BJ (cell line): ENCODE results near the gene VWA5B2. TPM values are rescaled to one million over a fixed set of nuclear protein-coding genes. Genes with fewer than 3 reads are reported as not detected.

Experiments used
- CTCF ChIA-PET: fragments of 350-600 bp; formaldehyde crosslinking; extraction: SDS; loops from one replicate; lab custom pipeline; 2021; ENCODE audit warnings: antibody characterized with exemption, inconsistent platforms; lab: Yijun Ruan, JAX
- POLR2A ChIA-PET: fragments of 300-600 bp; sonication (Branson Sonifier 250); formaldehyde crosslinking; extraction: SDS; loops from one replicate; lab custom pipeline; 2021; ENCODE audit warnings: antibody characterized with exemption; lab: Charles Lee
- DNase-seq: peaks from one replicate; pipeline ENCODE4 v3.0.0-alpha.2; 2011; ENCODE audit warnings: low read depth
- H3K27me3 ChIP-seq: 2 replicates; pipeline ENCODE4 v1.6.0; 2011; ENCODE audit warnings: low read length; ENCODE audit not compliant: control insufficient read depth, insufficient read depth
- H3K36me3 ChIP-seq: 2 replicates; pipeline ENCODE4 v1.5.1; 2011; ENCODE audit warnings: low read length; ENCODE audit not compliant: control insufficient read depth, insufficient read depth
- H3K4me3 ChIP-seq: 2 replicates; pipeline ENCODE4 v1.5.1; 2011; ENCODE audit warnings: low read depth, mild to moderate bottlenecking, control low read depth, low read length
- CTCF ChIP-seq: IDR thresholded peaks from 2 replicates; pipeline ENCODE4 v1.5.1; 2011; ENCODE audit warnings: low read depth, mild to moderate bottlenecking, control low read depth, inconsistent platforms, low read length, moderate library complexity; ENCODE audit not compliant: insufficient read depth
- polyA plus RNA-seq: library from polyadenylated mRNA; depleted of rRNA; stranded (reverse); fragments of >200 nt; gene quantifications from 2 replicates; pipeline ENCODE4 v1.2.3, GENCODE V29; 2011

The VWA5B2 gene
- polyA plus RNA-seq, 1 experiment = not detected

- POLR2A ChIA-PET = no interaction called here
Observed at GRCh38 chr3:184237211-184237610, 7.8 kb downstream of the VWA5B2 start.

GRCh38 chr3:184237807-184238206 lies 8.4 kb downstream of the VWA5B2 start:
- DNase-seq = no peak
- CTCF ChIA-PET = interaction anchor here (0.7 to 6.4 kb wide), 4 partner anchors 9 to 93 kb away, joined by 3 to 54 read pairs (median 4); partner anchors contain the start of genes EEF1AKMT4 and VWA5B2
- Histone ChIP-seq H3K4me3 (no peak overlapping the region), H3K27me3 (peaks cover 1% of the 10 kb centered on the region), H3K36me3 (peaks cover 2% of the 10 kb centered on the region)
- POLR2A ChIA-PET = no interaction called here
- no peak for TF ChIP-seq CTCF

More at GRCh38 chr3:184237211-184237610, 7.8 kb downstream of the VWA5B2 start:
- peaks cover 4% of the 10 kb centered on the region for H3K27me3 ChIP-seq
- no peaks in the 10 kb centered on the region; the same call in none of the 2 replicates for H3K36me3 ChIP-seq
- no peak for TF ChIP-seq CTCF
- DNase-seq = no peak
- H3K4me3 ChIP-seq = no peak overlapping the region
- CTCF ChIA-PET = interaction anchor here (1.5 to 6.4 kb wide), 2 partner anchors 11 to 13 kb away, joined by 4 to 54 read pairs; partner anchors contain the start of genes EEF1AKMT4 and VWA5B2

GRCh38 chr3:184238246-184238818 lies 8.9 kb downstream of the VWA5B2 start:
- ChIA-PET POLR2A (no interaction called here), CTCF (interaction anchor here (0.7 to 6.4 kb wide), 4 partner anchors 9 to 94 kb away, joined by 3 to 54 read pairs (median 4); partner anchors contain the start of genes EEF1AKMT4 and VWA5B2)
- DNase-seq = no peak
- no peak for TF ChIP-seq CTCF
- H3K4me3 ChIP-seq = no peak overlapping the region
- H3K27me3 ChIP-seq = no peaks in the 10 kb centered on the region; the same call in 1 of the 2 replicates
- H3K36me3 ChIP-seq = peaks cover 4% of the 10 kb centered on the region

- POLR2A ChIA-PET = no interaction called here
- CTCF ChIA-PET = interaction anchor here (0.6 to 6.4 kb wide), 4 partner anchors 11 to 95 kb away, joined by 3 to 54 read pairs (median 4); partner anchors contain the start of gene VWA5B2
- TF ChIP-seq CTCF = no peak
- H3K27me3 ChIP-seq = no peaks in the 10 kb centered on the region; the same call in 1 of the 2 replicates
- H3K36me3 ChIP-seq = peaks cover 10% of the 10 kb centered on the region
- H3K4me3 ChIP-seq = no peak overlapping the region
- DNase-seq = no peak
Observed at GRCh38 chr3:184239221-184239620, 9.8 kb downstream of the VWA5B2 start.

- no peaks in the 10 kb centered on the region; the same call in 1 of the 2 replicates for H3K27me3 ChIP-seq
- H3K4me3 ChIP-seq = no peak overlapping the region
- ChIA-PET CTCF (interaction anchor here (0.6 to 6.4 kb wide), 6 partner anchors 10 to 112 kb away, joined by 3 to 54 read pairs (median 4); partner anchors contain the start of genes CAMK2N2 and VWA5B2), POLR2A (no interaction called here)
- no peak for TF ChIP-seq CTCF
- peaks cover 14% of the 10 kb centered on the region for H3K36me3 ChIP-seq
- DNase-seq = no peak
Observed at GRCh38 chr3:184239708-184240107, 10.3 kb downstream of the VWA5B2 start.
